PFSK-1 (cell line): ENCODE measurements around the gene BTLA.

Experiments used
- FOXP2 ChIP-seq: optimal IDR thresholded peaks from 2 replicates; pipeline ENCODE3; 2011; ENCODE audit warnings: borderline replicate concordance, control low read depth, inconsistent platforms; ENCODE audit not compliant: insufficient read depth; ENCODE audit errors: extremely low read length, extremely low read depth
- POLR2AphosphoS5 ChIP-seq: IDR thresholded peaks from 2 replicates; pipeline ENCODE4 v1.6.1; 2012; ENCODE audit warnings: low read depth, mild to moderate bottlenecking, control low read depth, low read length, moderate library complexity
- REST ChIP-seq, 2 experiments: IDR thresholded peaks; 2 replicates each; pipeline versions ENCODE4 v1.6.1 to v1.8.0; 2011 to 2012; ENCODE audit warnings: low read depth in 2 of 2, low read length in 2 of 2, control low read depth in 1 of 2, inconsistent platforms in 1 of 2, mild to moderate bottlenecking in 1 of 2, moderate library complexity in 1 of 2; ENCODE audit not compliant: insufficient read depth in 1 of 2
- SIN3A ChIP-seq: IDR thresholded peaks from 2 replicates; pipeline ENCODE4 v1.6.1; 2012; ENCODE audit warnings: mild to moderate bottlenecking, low read length, moderate library complexity, borderline replicate concordance; ENCODE audit not compliant: insufficient read depth
- TAF1 ChIP-seq: IDR thresholded peaks from 2 replicates; pipeline ENCODE4 v1.6.1; 2012; ENCODE audit warnings: low read length, control low read depth, borderline replicate concordance; ENCODE audit not compliant: insufficient read depth

GRCh38 chr3:112500621-112501020, 1.3 kb upstream of the BTLA start:
- TF ChIP-seq POLR2AphosphoS5 = no peak
- no peak for TF ChIP-seq SIN3A
- no peak for TF ChIP-seq FOXP2
- no peak for TF ChIP-seq TAF1
- no peak for TF ChIP-seq REST (IDR thresholded peaks at IDR 0.05; ENCODE audit: insufficient read depth in 1 of 2, low read depth in 2 of 2, low read length in 2 of 2)
